Endothelial cell of umbilical vein (primary cell): ENCODE measurements around the gene EVC2. TPM values are rescaled to one million over a fixed set of nuclear protein-coding genes. Genes with fewer than 3 reads are reported as not detected.

Source experiments
- BruUV-seq: library from RNA; stranded (reverse); fragments of 400-500 nt; replicated peaks from 2 replicates; lab custom pipeline; 2021; lab: Mats Ljungman, UMichigan
- CTCF ChIA-PET: fragments of 300-600, 350-600 bp; sonication (Branson Sonifier 250); formaldehyde crosslinking; loops from one replicate; lab custom pipeline; 2021; ENCODE audit warnings: antibody characterized with exemption, inconsistent platforms; lab: Charles Lee
- POLR2A ChIA-PET: fragments of 300-600, 350-600 bp; sonication (Branson Sonifier 250); formaldehyde crosslinking; loops from one replicate; lab custom pipeline; 2021; ENCODE audit warnings: antibody characterized with exemption, inconsistent platforms; lab: Charles Lee
- DNase-seq: peaks from one replicate; pipeline ENCODE4 v3.0.0-alpha.2; 2011; ENCODE audit warnings: low read depth, low spot score
- FAIRE-seq: peaks from 2 replicates; lab custom pipeline; 2011; peaks lifted over from hg19 to GRCh38; lab: Jason Lieb, UNC
- H2AFZ ChIP-seq: 2 replicates; pipeline ENCODE4 v1.6.0; 2012; ENCODE audit warnings: low read depth, low read length, control low read depth, inconsistent platforms
- H3K27ac ChIP-seq: 2 replicates; pipeline ENCODE4 v1.5.1; 2011; ENCODE audit warnings: low read depth, mild to moderate bottlenecking, control low read depth, low read length, moderate library complexity; ENCODE audit not compliant: insufficient read depth
- H3K27me3 ChIP-seq, 2 experiments: 2 replicates each; pipeline versions ENCODE4 v1.6.0 to v1.6.1; 2011; ENCODE audit warnings: low read length in 2 of 2, mixed read lengths in 1 of 2; ENCODE audit not compliant: control insufficient read depth in 2 of 2, insufficient read depth in 2 of 2
- H3K36me3 ChIP-seq, 2 experiments: 2 replicates in 1 of 2; 3 replicates in 1 of 2; pipeline ENCODE4 v1.5.1; 2011; ENCODE audit warnings: low read length in 2 of 2, mild to moderate bottlenecking in 1 of 2, moderate library complexity in 1 of 2; ENCODE audit not compliant: control insufficient read depth in 2 of 2, insufficient read depth in 2 of 2; ENCODE audit errors: extremely low read depth in 1 of 2
- H3K4me1 ChIP-seq: 3 replicates; pipeline ENCODE4 v1.5.1; 2011; ENCODE audit warnings: mild to moderate bottlenecking, low read length; ENCODE audit not compliant: control insufficient read depth, insufficient read depth; ENCODE audit errors: extremely low read depth
- H3K4me2 ChIP-seq: 2 replicates; pipeline ENCODE4 v1.6.1; 2011; ENCODE audit warnings: low read length, control low read depth, mixed read lengths; ENCODE audit not compliant: insufficient read depth
- H3K4me3 ChIP-seq, 3 experiments: fragments of 200-600 bp in 1 of 3; sonication (generic), shearing (Covaris generic) in 1 of 3; replicated peaks in 1 of 3; 2 replicates each; pipeline ENCODE4 v1.5.1; 2011 to 2016; ENCODE audit warnings: control low read depth in 3 of 3, low read length in 3 of 3, mild to moderate bottlenecking in 2 of 3, inconsistent platforms in 1 of 3, low read depth in 1 of 3, moderate library complexity in 1 of 3; ENCODE audit not compliant: insufficient read depth in 1 of 3
- H3K79me2 ChIP-seq: 2 replicates; pipeline ENCODE4 v1.6.0; 2012; ENCODE audit warnings: low read length, inconsistent platforms; ENCODE audit not compliant: control insufficient read depth, insufficient read depth
- H3K9ac ChIP-seq: replicated peaks from 2 replicates; pipeline ENCODE3; 2011; ENCODE audit warnings: low read length, control low read depth; ENCODE audit not compliant: insufficient read depth; ENCODE audit errors: extremely low read depth
- H3K9me1 ChIP-seq: replicated peaks from 3 replicates; pipeline ENCODE4 v1.6.0; 2011; ENCODE audit warnings: mild to moderate bottlenecking, low read length; ENCODE audit not compliant: control insufficient read depth, insufficient read depth; ENCODE audit errors: extremely low read depth
- H3K9me3 ChIP-seq: replicated peaks from 2 replicates; pipeline ENCODE4 v1.5.1; 2012; ENCODE audit warnings: low read length, inconsistent platforms; ENCODE audit not compliant: control insufficient read depth, insufficient read depth
- H4K20me1 ChIP-seq: replicated peaks from 2 replicates; pipeline ENCODE3; 2011; ENCODE audit warnings: mild to moderate bottlenecking, low read length; ENCODE audit not compliant: control insufficient read depth, insufficient read depth; ENCODE audit errors: extremely low read depth
- EZH2 ChIP-seq: IDR thresholded peaks from 2 replicates; pipeline ENCODE4 v1.6.1; 2012; ENCODE audit warnings: borderline replicate concordance, low read depth, mild to moderate bottlenecking, moderate library complexity, low read length, inconsistent platforms; ENCODE audit not compliant: severe bottlenecking
- FOS ChIP-seq: IDR thresholded peaks from 2 replicates; pipeline ENCODE4 v1.6.1; 2011; ENCODE audit warnings: mild to moderate bottlenecking, low read length, moderate library complexity, borderline replicate concordance; ENCODE audit not compliant: insufficient read depth
- GATA2 ChIP-seq: IDR thresholded peaks from 2 replicates; pipeline ENCODE4 v1.7.0; 2011; ENCODE audit warnings: low read depth, mild to moderate bottlenecking, moderate library complexity, mixed read lengths, low read length; ENCODE audit not compliant: insufficient read length, insufficient read depth
- JUN ChIP-seq: IDR thresholded peaks from 2 replicates; pipeline ENCODE4 v1.6.1; 2011; ENCODE audit warnings: borderline replicate concordance, low read depth; ENCODE audit not compliant: insufficient read length, insufficient read depth
- MYC ChIP-seq: IDR thresholded peaks from one replicate; pipeline ENCODE4 v1.6.1; 2011; ENCODE audit warnings: mild to moderate bottlenecking, low read depth, low read length
- POLR2A ChIP-seq: IDR thresholded peaks from 2 replicates; pipeline ENCODE4 v1.6.1; 2012; ENCODE audit warnings: low read depth, mild to moderate bottlenecking, control low read depth, low read length
- POLR2AphosphoS5 ChIP-seq: IDR thresholded peaks from 2 replicates; pipeline ENCODE4 v1.6.1; 2012; ENCODE audit warnings: low read depth, mild to moderate bottlenecking, control low read depth, low read length, moderate library complexity; ENCODE audit not compliant: insufficient read depth
- dilution Hi-C: fragments of 300-500 bp; cut with MboI; formaldehyde crosslinking; loops from one replicate; pipeline ENCODE4 v1.15.0; 2019; ENCODE audit warnings: low sequenced_read_pairs; ENCODE audit not compliant: extremely low pct_ligation_motif_present
- intact Hi-C: fragments of 100-400 bp; cut with micrococcal nuclease; formaldehyde crosslinking; loops from one replicate; pipeline ENCODE4 v1.10.0; 2022
- polyA plus RNA-seq, 4 experiments: library from polyadenylated mRNA; depleted of rRNA in 3 of 4; stranded (reverse) in 3 of 4; unstranded in 1 of 4; fragments of >200 nt; gene quantifications; 2 replicates each; pipeline versions ENCODE4 v1.2.1 to v1.2.3, GENCODE V29; 2011 to 2012; ENCODE audit warnings: missing spikeins in 1 of 4
- total RNA-seq: library from RNA; stranded (reverse); gene quantifications from 2 replicates; pipeline ENCODE4 v1.2.3, GENCODE V29; 2021
- TF ChIP-seq, protein P1 (sequence below), 2 donors: IDR thresholded peaks; 1 replicate in 1 of 2; 2 replicates in 1 of 2; pipeline ENCODE4 v1.5.1; 2011; ENCODE audit warnings: low read length in 2 of 2, mild to moderate bottlenecking in 2 of 2, moderate library complexity in 2 of 2, control low read depth in 1 of 2, inconsistent platforms in 1 of 2, low read depth in 1 of 2; ENCODE audit not compliant: insufficient read depth in 1 of 2; ENCODE audit errors: extremely low read depth in 1 of 2

Gene EVC2
- total and polyA plus RNA-seq, 2 donors (not counting 3 experiments of a cell fraction or from before 2014, with no cell fraction given): 1.7 to 8.8 TPM

DNA sequence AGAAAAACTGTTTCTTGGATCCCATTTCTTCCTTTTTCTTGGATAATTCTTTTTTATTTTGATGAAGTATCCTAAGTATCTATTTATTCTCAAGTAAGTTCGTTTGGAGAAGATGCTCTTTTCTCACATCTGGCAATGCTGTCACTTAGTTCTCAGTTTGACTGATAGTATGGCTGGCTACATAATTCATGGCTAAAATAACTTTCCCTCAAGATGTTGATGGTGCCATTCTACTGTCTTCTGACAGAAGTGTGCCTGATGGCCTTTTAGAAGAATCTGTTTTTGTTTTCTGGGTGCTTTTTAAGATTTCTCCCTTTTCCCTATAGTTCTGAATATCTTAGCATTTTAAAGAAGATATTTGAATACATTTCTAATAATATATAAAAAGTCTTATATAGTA lies 41.6 kb downstream of the EVC2 start:
- no peak overlapping the region for H3K4me3 ChIP-seq
- no peak overlapping the region for H3K9ac ChIP-seq
- no TSS peak for BruUV-seq
- dilution Hi-C loops: no loop called here
- H3K36me3 ChIP-seq: peaks cover under 1 to 7% of the 10 kb centered on the region in 2 experiments
- H3K4me2 ChIP-seq: no peak overlapping the region
- H3K4me1 ChIP-seq: no peaks in the 10 kb centered on the region
- no peaks in the 10 kb centered on the region for H3K27me3 ChIP-seq
- H2AFZ ChIP-seq: no peak overlapping the region
- H3K9me1 ChIP-seq: no peaks in the 10 kb centered on the region
- FAIRE-seq (no peak), DNase-seq (no peak)
- TF ChIP-seq POLR2A (no peak), POLR2AphosphoS5 (no peak), JUN (no peak), MYC (no peak), FOS (no peak), GATA2 (no peak), EZH2 (no peak)
- TF ChIP-seq, protein P1, sequence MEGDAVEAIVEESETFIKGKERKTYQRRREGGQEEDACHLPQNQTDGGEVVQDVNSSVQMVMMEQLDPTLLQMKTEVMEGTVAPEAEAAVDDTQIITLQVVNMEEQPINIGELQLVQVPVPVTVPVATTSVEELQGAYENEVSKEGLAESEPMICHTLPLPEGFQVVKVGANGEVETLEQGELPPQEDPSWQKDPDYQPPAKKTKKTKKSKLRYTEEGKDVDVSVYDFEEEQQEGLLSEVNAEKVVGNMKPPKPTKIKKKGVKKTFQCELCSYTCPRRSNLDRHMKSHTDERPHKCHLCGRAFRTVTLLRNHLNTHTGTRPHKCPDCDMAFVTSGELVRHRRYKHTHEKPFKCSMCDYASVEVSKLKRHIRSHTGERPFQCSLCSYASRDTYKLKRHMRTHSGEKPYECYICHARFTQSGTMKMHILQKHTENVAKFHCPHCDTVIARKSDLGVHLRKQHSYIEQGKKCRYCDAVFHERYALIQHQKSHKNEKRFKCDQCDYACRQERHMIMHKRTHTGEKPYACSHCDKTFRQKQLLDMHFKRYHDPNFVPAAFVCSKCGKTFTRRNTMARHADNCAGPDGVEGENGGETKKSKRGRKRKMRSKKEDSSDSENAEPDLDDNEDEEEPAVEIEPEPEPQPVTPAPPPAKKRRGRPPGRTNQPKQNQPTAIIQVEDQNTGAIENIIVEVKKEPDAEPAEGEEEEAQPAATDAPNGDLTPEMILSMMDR (IDR thresholded peaks at IDR 0.05; ENCODE audit: extremely low read depth in 1 of 2, insufficient read depth in 1 of 2, low read depth in 1 of 2, low read length in 2 of 2): no peak
- H3K79me2 ChIP-seq: peaks cover 3% of the 10 kb centered on the region
- intact Hi-C loops: no loop called here
- H3K27ac ChIP-seq: no peak overlapping the region
- no peaks in the 10 kb centered on the region for H4K20me1 ChIP-seq
- ChIA-PET POLR2A (no interaction called here), CTCF (no interaction called here)
- no peaks in the 10 kb centered on the region for H3K9me3 ChIP-seq
